Body of pancreas (tissue), 4 donors: ENCODE data around the gene RAD50.

ENCODE experiments used
- CTCF ChIP-seq, 7 experiments: fragments of 450-650 bp in 4 of 7; fragments of 200-600 bp in 3 of 7; sonication (generic) in 3 of 7; IDR thresholded peaks; one replicate each; pipeline ENCODE4 v1.5.1; 2016 to 2019; ENCODE audit warnings: antibody characterized with exemption in 7 of 7
- POLR2A ChIP-seq, 3 donors: fragments of 450-650 bp; IDR thresholded peaks; one replicate each; pipeline ENCODE4 v1.6.1; 2016; ENCODE audit warnings: antibody characterized with exemption in 3 of 3, mild to moderate bottlenecking in 2 of 3

DNA sequence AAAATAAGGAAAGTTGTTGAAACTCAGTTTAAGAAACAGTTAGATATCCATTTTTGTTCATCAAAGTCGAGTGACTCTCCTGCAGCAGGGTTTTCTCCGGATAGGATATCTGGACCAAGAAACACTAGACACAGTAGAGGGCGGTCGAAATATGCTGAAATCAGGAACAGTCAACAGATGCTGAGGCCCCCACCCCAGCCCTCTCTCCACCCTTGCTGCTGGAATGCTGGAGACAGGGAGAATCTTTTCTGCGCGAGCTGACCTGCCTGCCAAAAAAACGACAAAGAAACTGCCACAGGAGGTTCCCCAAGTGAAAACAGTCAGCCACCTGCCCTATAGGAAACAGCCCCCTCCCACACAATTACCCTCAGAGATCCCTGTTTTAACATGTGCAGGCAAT lies 96.9 kb downstream of the RAD50 start:
- TF ChIP-seq CTCF (IDR thresholded peaks at IDR 0.05) (no peak), POLR2A (IDR thresholded peaks at IDR 0.05) (no peak)
